ENCODE data around the gene HIBADH.

HIBADH gene

DNA sequence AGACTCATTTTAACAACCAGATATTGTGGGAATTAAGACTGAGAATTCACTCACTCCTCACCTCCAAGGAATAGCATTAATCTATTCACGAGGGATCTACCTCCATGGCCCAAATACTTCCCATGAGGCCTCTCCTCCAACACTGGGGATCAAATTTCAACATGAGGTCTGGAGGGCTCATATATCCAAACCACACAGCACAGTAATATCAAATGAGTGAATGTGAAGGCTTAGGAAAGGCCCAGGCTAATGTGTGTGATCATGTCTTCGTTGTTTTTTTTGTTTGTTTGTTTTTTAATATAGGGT, 46.5 kb downstream of the HIBADH start:
- TF ChIP-seq, protein P1, sequence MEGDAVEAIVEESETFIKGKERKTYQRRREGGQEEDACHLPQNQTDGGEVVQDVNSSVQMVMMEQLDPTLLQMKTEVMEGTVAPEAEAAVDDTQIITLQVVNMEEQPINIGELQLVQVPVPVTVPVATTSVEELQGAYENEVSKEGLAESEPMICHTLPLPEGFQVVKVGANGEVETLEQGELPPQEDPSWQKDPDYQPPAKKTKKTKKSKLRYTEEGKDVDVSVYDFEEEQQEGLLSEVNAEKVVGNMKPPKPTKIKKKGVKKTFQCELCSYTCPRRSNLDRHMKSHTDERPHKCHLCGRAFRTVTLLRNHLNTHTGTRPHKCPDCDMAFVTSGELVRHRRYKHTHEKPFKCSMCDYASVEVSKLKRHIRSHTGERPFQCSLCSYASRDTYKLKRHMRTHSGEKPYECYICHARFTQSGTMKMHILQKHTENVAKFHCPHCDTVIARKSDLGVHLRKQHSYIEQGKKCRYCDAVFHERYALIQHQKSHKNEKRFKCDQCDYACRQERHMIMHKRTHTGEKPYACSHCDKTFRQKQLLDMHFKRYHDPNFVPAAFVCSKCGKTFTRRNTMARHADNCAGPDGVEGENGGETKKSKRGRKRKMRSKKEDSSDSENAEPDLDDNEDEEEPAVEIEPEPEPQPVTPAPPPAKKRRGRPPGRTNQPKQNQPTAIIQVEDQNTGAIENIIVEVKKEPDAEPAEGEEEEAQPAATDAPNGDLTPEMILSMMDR (IDR thresholded peaks at IDR 0.05; ENCODE audit: unreplicated experiment in 3 of 3): no peak
- Mint-ChIP-seq H3K9me3 (peaks cover 37% of the 10 kb centered on the region), H3K36me3 (ENCODE audit: low read depth) (peaks cover 65% of the 10 kb centered on the region), H3K27me3 (ENCODE audit: low read depth) (no peaks in the 10 kb centered on the region), H3K4me3 (no peak overlapping the region), H3K27ac (no peak overlapping the region), H3K4me1 (no peaks in the 10 kb centered on the region)

DNA sequence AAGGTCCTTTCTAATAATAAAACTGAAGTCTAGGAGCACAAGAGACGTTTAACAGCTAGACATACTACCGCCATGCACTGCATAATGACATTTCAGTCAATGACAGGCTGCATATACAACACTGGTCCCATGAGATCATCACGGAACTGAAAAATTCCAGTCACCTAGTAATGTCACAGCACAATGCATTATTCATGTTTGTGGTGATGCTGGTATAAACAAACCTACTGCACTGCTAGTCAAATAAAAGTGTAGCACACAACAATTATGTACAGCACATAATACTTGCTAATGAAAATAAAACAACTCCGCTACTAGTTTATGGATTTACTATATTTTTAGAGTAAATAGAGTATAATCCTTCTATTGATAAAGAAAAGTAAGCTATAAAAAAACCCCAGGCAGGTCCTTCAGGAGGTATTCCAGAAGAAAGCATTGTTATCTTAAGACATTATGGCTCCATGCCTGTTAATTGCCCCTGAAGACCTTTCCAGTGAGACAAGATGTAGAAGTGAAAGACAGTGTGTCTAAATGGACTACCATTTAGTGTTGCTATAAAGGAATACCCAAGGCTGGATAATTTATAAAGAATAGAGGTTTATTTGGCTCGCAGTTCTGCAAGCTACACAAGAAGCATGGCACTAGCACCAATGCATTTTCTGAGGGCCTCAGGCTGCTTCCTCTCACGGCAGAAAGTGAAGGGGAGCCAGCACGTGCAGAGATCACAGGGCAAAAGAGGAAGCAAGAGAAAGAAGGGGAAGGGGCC, 47.1 kb downstream of the HIBADH start:
- peaks cover 2% of the 10 kb centered on the region for H3K4me1 Mint-ChIP-seq
- no peak overlapping the region for H3K4me3 Mint-ChIP-seq
- no peak overlapping the region for H3K27ac Mint-ChIP-seq
- peaks cover 59% of the 10 kb centered on the region for H3K36me3 Mint-ChIP-seq (ENCODE audit: low read depth)
- TF ChIP-seq, protein P1 (IDR thresholded peaks at IDR 0.05; ENCODE audit: unreplicated experiment in 3 of 3): no peak
- H3K9me3 Mint-ChIP-seq: peaks cover 31% of the 10 kb centered on the region
- H3K27me3 Mint-ChIP-seq (ENCODE audit: low read depth): no peaks in the 10 kb centered on the region

DNA sequence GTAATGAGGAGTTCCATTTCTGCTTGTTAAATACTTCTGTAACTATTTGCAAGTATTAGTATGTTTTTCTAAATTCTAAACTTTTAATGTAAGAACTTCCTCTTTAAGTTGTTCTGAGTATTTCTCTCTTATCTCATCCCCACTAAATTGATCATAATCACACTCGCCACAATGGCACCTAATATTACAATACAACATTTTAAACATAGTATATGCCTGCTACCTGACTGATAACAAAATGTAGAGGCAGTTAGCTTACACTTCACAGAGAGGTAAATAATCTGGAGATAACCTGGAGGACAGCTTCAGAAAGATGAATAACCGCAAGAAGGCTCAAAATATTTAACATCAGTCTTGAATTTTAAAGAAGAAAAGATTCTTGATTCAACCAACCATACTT, 48.6 kb downstream of the HIBADH start:
- TF ChIP-seq, protein P1 (IDR thresholded peaks at IDR 0.05; ENCODE audit: unreplicated experiment in 3 of 3): no peak
- H3K4me1 Mint-ChIP-seq: peaks cover 6% of the 10 kb centered on the region

DNA sequence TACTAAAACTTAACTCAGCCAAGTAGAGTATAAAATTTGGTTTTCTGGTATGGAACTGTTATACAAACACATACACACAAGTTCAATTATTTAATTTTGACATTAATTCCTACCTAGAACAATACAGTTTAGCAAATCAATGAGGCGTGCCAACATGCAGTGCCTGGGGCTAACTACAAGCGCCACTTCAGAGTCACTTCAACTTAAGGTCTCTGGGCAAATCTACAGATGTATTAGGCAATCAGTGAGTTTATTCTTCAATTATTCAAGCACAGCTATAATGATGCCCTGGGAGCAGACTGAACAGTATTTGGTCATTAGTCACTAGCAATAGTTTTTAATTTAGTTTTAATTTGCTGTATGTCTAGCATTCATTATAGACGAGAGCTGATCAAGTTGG, 51.6 kb downstream of the HIBADH start:
- TF ChIP-seq, protein P1 (IDR thresholded peaks at IDR 0.05; ENCODE audit: unreplicated experiment in 3 of 3): no peak
- Mint-ChIP-seq H3K27ac (no peak overlapping the region), H3K4me1 (peaks cover 16% of the 10 kb centered on the region), H3K27me3 (ENCODE audit: low read depth) (no peaks in the 10 kb centered on the region), H3K9me3 (peaks cover 5% of the 10 kb centered on the region), H3K4me3 (no peak overlapping the region), H3K36me3 (ENCODE audit: low read depth) (peaks cover 19% of the 10 kb centered on the region)

More for the DNA sequence above, 48.6 kb downstream of the HIBADH start:
- peaks cover 17% of the 10 kb centered on the region for H3K9me3 Mint-ChIP-seq
- peaks cover 44% of the 10 kb centered on the region for H3K36me3 Mint-ChIP-seq (ENCODE audit: low read depth)
- H3K27me3 Mint-ChIP-seq (ENCODE audit: low read depth): no peaks in the 10 kb centered on the region
- no peak overlapping the region for H3K4me3 Mint-ChIP-seq
- no peak overlapping the region for H3K27ac Mint-ChIP-seq

DNA sequence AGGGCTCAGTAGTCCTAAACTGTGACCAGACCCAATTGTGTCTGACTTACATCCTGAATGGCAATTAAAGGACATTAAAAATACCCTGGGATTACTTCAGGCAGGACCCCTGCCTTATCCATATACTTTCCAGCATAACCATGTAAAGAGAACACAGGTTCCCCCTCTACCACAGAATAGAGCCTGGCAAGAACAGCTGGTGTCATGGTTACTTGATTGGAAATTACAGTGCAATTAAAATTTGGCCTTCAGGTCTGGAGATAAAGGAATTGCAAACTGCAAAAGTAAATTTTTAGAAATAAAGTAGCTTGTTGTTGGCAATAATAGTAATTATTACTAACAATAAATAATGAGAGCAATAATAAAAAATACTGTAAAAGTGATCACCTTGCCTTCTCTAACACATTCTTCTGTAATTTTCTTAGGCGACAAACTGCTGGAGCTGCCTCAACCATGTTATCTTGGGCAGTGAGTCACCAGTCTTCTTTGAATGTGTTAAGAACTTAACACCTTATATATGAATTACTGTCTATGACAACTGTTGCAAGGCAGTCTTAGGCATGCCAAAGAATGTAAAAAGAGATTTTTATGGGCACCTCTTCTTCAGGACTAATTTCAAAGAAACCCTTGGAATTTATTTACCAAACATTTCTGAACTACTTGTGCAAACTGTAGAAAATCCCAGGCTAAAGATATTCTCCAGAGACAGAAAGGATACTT, 53.7 kb downstream of the HIBADH start:
- no peaks in the 10 kb centered on the region for H3K27me3 Mint-ChIP-seq (ENCODE audit: low read depth)
- peaks cover 24% of the 10 kb centered on the region for H3K4me1 Mint-ChIP-seq
- H3K9me3 Mint-ChIP-seq: no peaks in the 10 kb centered on the region
- TF ChIP-seq, protein P1 (IDR thresholded peaks at IDR 0.05; ENCODE audit: unreplicated experiment in 3 of 3): no peak
- peak overlapping the region in 1 of 3 experiments; percentile 24 for H3K27ac Mint-ChIP-seq
- H3K4me3 Mint-ChIP-seq: no peak overlapping the region
- H3K36me3 Mint-ChIP-seq (ENCODE audit: low read depth): peaks cover under 1% of the 10 kb centered on the region
